Activated naive CD4-positive, alpha-beta T cell treated with anti-CD3 and anti-CD28 coated beads for 36 hours (primary cell): ENCODE measurements around the gene IGFBP4. TPM values are rescaled to one million over a fixed set of nuclear protein-coding genes. Genes with fewer than 3 reads are reported as not detected.

ENCODE experiments used
- CTCF ChIA-PET: fragments of 350-600 bp; sonication (Branson Sonifier 250); formaldehyde crosslinking; loops from one replicate; lab custom pipeline; 2021; ENCODE audit warnings: antibody characterized with exemption; lab: Charles Lee
- DNase-seq: peaks from one replicate; pipeline ENCODE4 v3.0.0-alpha.2; 2020
- H3K27ac Mint-ChIP-seq: one replicate; pipeline ENCODE4 v1.8.0; 2021; ENCODE audit warnings: mild to moderate bottlenecking, mixed read lengths
- H3K27me3 Mint-ChIP-seq: one replicate; pipeline ENCODE4 v1.8.0; 2021; ENCODE audit warnings: low read depth, mixed read lengths
- H3K36me3 Mint-ChIP-seq: one replicate; pipeline ENCODE4 v1.8.0; 2021; ENCODE audit warnings: low read depth, mixed read lengths
- H3K4me1 Mint-ChIP-seq: one replicate; pipeline ENCODE4 v1.8.0; 2021; ENCODE audit warnings: low read depth, mixed read lengths
- H3K4me3 Mint-ChIP-seq: one replicate; pipeline ENCODE4 v1.8.0; 2021; ENCODE audit warnings: mild to moderate bottlenecking, moderate library complexity, mixed read lengths
- H3K9me3 Mint-ChIP-seq: one replicate; pipeline ENCODE4 v1.8.0; 2021; ENCODE audit warnings: mixed read lengths
- intact Hi-C: fragments of 100-400 bp; cut with micrococcal nuclease; formaldehyde crosslinking; loops from one replicate; pipeline ENCODE4 v1.15.1; 2023
- total RNA-seq, 2 experiments: library from RNA; stranded (reverse); gene quantifications; one replicate each; pipeline ENCODE4 v1.2.3, GENCODE V29; 2021

Gene IGFBP4
- total RNA-seq, 2 experiments from 2014 or later, result 8.8 to 9.2 TPM

- no peak for DNase-seq
- Mint-ChIP-seq H3K36me3 (no peaks in the 10 kb centered on the region), H3K4me1 (no peaks in the 10 kb centered on the region), H3K27ac (no peak overlapping the region), H3K27me3 (no peaks in the 10 kb centered on the region), H3K9me3 (no peaks in the 10 kb centered on the region), H3K4me3 (no peak overlapping the region)
- intact Hi-C loops, result no loop called here
- CTCF ChIA-PET, result interaction anchor here (0.7 to 1.5 kb wide), 2 partner anchors 28 to 107 kb away, joined by 3 to 4 read pairs; no protein-coding TSS in a partner anchor
Measured at GRCh38 chr17:40469805-40470675, 26.8 kb downstream of the IGFBP4 start.

GRCh38 chr17:40470932-40471828 lies 27.9 kb downstream of the IGFBP4 start:
- CTCF ChIA-PET, result interaction anchor here (0.6 to 1.5 kb wide), 4 partner anchors 20 to 122 kb away, joined by 3 to 4 read pairs (median 3); no protein-coding TSS in a partner anchor
- intact Hi-C loops, result no loop called here
- H3K27me3 Mint-ChIP-seq, result no peaks in the 10 kb centered on the region
- peaks cover under 1% of the 10 kb centered on the region for H3K4me1 Mint-ChIP-seq
- H3K4me3 Mint-ChIP-seq, result no peak overlapping the region
- DNase-seq, result no peak
- H3K36me3 Mint-ChIP-seq, result no peaks in the 10 kb centered on the region
- H3K9me3 Mint-ChIP-seq, result no peaks in the 10 kb centered on the region
- H3K27ac Mint-ChIP-seq, result no peak overlapping the region

GRCh38 chr17:40471846-40472732 lies 28.8 kb downstream of the IGFBP4 start:
- Mint-ChIP-seq H3K27me3 (no peaks in the 10 kb centered on the region), H3K27ac (no peak overlapping the region), H3K36me3 (no peaks in the 10 kb centered on the region), H3K9me3 (no peaks in the 10 kb centered on the region), H3K4me3 (no peak overlapping the region), H3K4me1 (peaks cover 2% of the 10 kb centered on the region)
- CTCF ChIA-PET, result interaction anchor here (0.7 to 1.2 kb wide), 3 partner anchors 16 to 62 kb away, joined by 3 read pairs; no protein-coding TSS in a partner anchor
- DNase-seq, result no peak
- intact Hi-C loops, result no loop called here

GRCh38 chr17:40472733-40473452 lies 29.6 kb downstream of the IGFBP4 start:
- CTCF ChIA-PET, result interaction anchor here (0.6 to 1.2 kb wide), 4 partner anchors 17 to 61 kb away, joined by 3 read pairs; no protein-coding TSS in a partner anchor
- H3K36me3 Mint-ChIP-seq, result peaks cover 5% of the 10 kb centered on the region
- H3K27me3 Mint-ChIP-seq, result no peaks in the 10 kb centered on the region
- peaks cover 2% of the 10 kb centered on the region for H3K4me1 Mint-ChIP-seq
- no peak overlapping the region for H3K27ac Mint-ChIP-seq
- no peak for DNase-seq
- H3K9me3 Mint-ChIP-seq, result no peaks in the 10 kb centered on the region
- H3K4me3 Mint-ChIP-seq, result no peak overlapping the region
- intact Hi-C loops, result no loop called here

- H3K4me1 Mint-ChIP-seq, result peaks cover 3% of the 10 kb centered on the region
- peaks cover 5% of the 10 kb centered on the region for H3K36me3 Mint-ChIP-seq
- DNase-seq, result no peak
- H3K4me3 Mint-ChIP-seq, result no peak overlapping the region
- H3K9me3 Mint-ChIP-seq, result no peaks in the 10 kb centered on the region
- no peak overlapping the region for H3K27ac Mint-ChIP-seq
- intact Hi-C loops, result no loop called here
- CTCF ChIA-PET, result no interaction called here
- no peaks in the 10 kb centered on the region for H3K27me3 Mint-ChIP-seq
Measured at GRCh38 chr17:40473573-40474365, 30.5 kb downstream of the IGFBP4 start.

- Mint-ChIP-seq H3K27me3 (no peaks in the 10 kb centered on the region), H3K36me3 (peaks cover 5% of the 10 kb centered on the region), H3K27ac (no peak overlapping the region), H3K4me3 (no peak overlapping the region), H3K9me3 (no peaks in the 10 kb centered on the region), H3K4me1 (peaks cover 11% of the 10 kb centered on the region)
- DNase-seq, result no peak
- CTCF ChIA-PET, result interaction anchor here (1.0 to 8.0 kb wide), 5 partner anchors 9 to 141 kb away, joined by 3 to 112 read pairs (median 8); no protein-coding TSS in a partner anchor
- intact Hi-C loops, result no loop called here
Measured at GRCh38 chr17:40474419-40475002, 31.3 kb downstream of the IGFBP4 start.

GRCh38 chr17:40475234-40475908 lies 32.1 kb downstream of the IGFBP4 start:
- Mint-ChIP-seq H3K36me3 (peaks cover 5% of the 10 kb centered on the region), H3K9me3 (no peaks in the 10 kb centered on the region), H3K27me3 (no peaks in the 10 kb centered on the region), H3K27ac (no peak overlapping the region), H3K4me1 (peaks cover 19% of the 10 kb centered on the region), H3K4me3 (no peak overlapping the region)
- CTCF ChIA-PET, result interaction anchor here (0.6 to 8.0 kb wide), 35 partner anchors 8 to 1203 kb away, joined by 3 to 112 read pairs (median 6); partner anchors contain the start of genes IGFBP4 and TOP2A
- DNase-seq, result no peak
- intact Hi-C loops, result no loop called here

GRCh38 chr17:40477796-40478195 lies 34.5 kb downstream of the IGFBP4 start:
- intact Hi-C loops, result no loop called here

GRCh38 chr17:40478486-40478885 lies 35.2 kb downstream of the IGFBP4 start:
- no peaks in the 10 kb centered on the region for H3K9me3 Mint-ChIP-seq
- no peaks in the 10 kb centered on the region for H3K27me3 Mint-ChIP-seq
- intact Hi-C loops, result no loop called here
- peak overlapping the region; percentile 94 for H3K27ac Mint-ChIP-seq
- CTCF ChIA-PET, result interaction anchor here (1.0 to 8.0 kb wide), 2 partner anchors 54 to 61 kb away, joined by 3 to 112 read pairs; partner anchors contain the start of gene TOP2A
- peaks cover 45% of the 10 kb centered on the region for H3K4me1 Mint-ChIP-seq
- H3K4me3 Mint-ChIP-seq, result no peak overlapping the region
- DNase-seq, result no peak
- H3K36me3 Mint-ChIP-seq, result peaks cover 5% of the 10 kb centered on the region

More at GRCh38 chr17:40477796-40478195, 34.5 kb downstream of the IGFBP4 start:
- Mint-ChIP-seq H3K9me3 (no peaks in the 10 kb centered on the region), H3K36me3 (peaks cover 5% of the 10 kb centered on the region), H3K4me3 (no peak overlapping the region), H3K4me1 (peaks cover 44% of the 10 kb centered on the region), H3K27me3 (no peaks in the 10 kb centered on the region), H3K27ac (no peak overlapping the region)
- DNase-seq, result no peak
- CTCF ChIA-PET, result interaction anchor here (1.0 to 8.0 kb wide), 6 partner anchors 12 to 82 kb away, joined by 3 to 112 read pairs (median 12); partner anchors contain the start of gene TOP2A
